GM12873 (cell line): ENCODE measurements around the gene GOLIM4.

Experiments used
- CTCF ChIP-seq: IDR thresholded peaks from 2 replicates; pipeline ENCODE4 v1.5.1; 2012; ENCODE audit warnings: low read depth, mild to moderate bottlenecking, moderate library complexity, low read length, control low read depth; ENCODE audit not compliant: insufficient read depth; ENCODE audit errors: missing control alignments

Gene GOLIM4

DNA sequence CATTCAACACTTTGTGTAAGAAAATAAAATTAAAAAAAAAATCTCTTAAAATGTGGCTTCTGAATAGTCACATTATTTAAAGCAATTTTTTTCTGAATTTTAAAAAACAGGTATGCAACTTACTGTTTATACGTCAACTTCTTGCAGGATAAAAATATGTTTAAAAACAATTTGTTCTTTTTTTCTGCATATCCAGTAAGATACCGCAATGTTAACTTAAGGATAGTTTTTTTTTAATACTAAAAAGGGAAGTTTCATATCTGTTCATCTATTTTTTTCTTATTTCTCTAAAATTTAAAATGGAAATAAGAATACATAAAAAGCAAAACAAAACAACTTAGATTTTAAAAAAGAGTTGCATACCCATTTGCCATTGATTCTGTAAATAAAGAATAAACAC, 27.4 kb downstream of the GOLIM4 start:
- no peak for TF ChIP-seq CTCF

DNA sequence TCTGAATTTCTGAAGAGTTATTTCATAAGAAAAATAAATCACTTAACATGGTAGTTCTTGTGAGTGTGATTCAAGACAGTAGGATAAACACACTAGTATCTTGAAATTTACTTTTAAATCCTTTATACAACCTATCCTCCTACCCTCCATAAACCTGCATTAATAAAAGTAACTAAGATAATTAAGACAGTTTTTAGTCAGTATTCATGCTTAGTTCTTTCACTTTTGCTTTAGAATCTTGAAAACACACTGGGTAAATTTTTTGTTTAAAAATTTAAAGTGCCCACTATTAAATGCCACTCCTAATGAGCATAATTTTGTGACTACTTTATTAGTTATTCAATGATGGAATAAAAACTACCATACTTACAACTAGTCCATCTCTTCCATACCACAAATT, 28.8 kb downstream of the GOLIM4 start:
- TF ChIP-seq CTCF: no peak

- TF ChIP-seq CTCF: no peak
Observed at GRCh38 chr3:168065569-168065968, 30.2 kb downstream of the GOLIM4 start.

DNA sequence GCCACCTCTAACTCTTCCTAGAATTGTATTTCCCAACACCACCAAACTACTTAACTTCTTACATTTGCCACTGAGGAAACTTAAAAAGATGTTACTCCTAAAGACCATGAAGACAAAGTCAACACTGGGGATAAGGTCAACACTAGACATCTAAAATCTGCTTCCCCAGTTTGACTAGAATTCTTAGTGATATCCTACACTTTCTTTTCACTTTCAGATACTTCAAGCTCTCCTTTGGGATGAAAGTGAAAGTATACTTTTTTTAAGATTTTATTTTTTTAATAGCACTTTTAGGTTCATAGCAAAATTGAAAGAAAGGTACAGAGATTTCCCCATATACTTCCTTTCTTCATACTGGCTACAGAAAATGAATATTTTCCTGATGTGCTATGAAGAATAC, 32.6 kb downstream of the GOLIM4 start:
- TF ChIP-seq CTCF: no peak

DNA sequence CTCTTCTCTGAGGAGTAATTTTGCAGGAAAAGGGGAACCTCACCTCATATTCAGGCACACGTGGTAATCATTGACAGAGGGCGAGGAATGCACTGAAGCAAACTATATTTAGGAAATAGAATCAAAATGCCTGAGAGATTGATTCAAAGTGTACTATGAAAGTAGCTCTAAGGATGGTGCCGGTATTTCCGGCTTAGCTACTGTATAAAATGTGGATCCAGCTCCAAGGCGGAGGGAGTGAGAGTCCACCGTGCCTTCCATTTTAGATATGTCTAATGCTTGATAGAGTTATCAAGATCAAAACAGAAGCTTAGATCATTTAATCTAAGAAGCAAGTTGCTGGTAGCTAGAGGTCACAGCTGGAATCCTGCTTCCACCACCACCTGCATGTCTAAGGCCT, 33.0 kb downstream of the GOLIM4 start:
- no peak for TF ChIP-seq CTCF

- no peak for TF ChIP-seq CTCF
Observed at GRCh38 chr3:168061332-168061996, 34.3 kb downstream of the GOLIM4 start.

GRCh38 chr3:168060317-168060716, 35.4 kb downstream of the GOLIM4 start:
- no peak for TF ChIP-seq CTCF
